ENCODE measurements around the gene IKZF1. TPM values are rescaled to one million over a fixed set of nuclear protein-coding genes. Genes with fewer than 3 reads are reported as not detected.
A peak's percentile ranks its signal among the peaks of the same experiment; 100 is the strongest.

IKZF1 gene
- total RNA-seq, 1 experiment from 2014 or later = 0.57 TPM

GRCh38 chr7:50377356-50377755, 72.8 kb downstream of the IKZF1 start:
- Histone ChIP-seq H3K4me1 (ENCODE audit: control insufficient read depth in 1 of 2, insufficient read depth in 2 of 2, low read length in 2 of 2) (no peaks in the 10 kb centered on the region), H3K4me2 (ENCODE audit: low read length) (no peak overlapping the region), H3K9me3 (ENCODE audit: control insufficient read depth in 1 of 2, insufficient read depth in 1 of 2, low read depth in 1 of 2, low read length in 2 of 2) (no peaks in the 10 kb centered on the region), H3K36me3 (ENCODE audit: control insufficient read depth in 1 of 2, insufficient read depth in 2 of 2, low read length in 2 of 2) (no peaks in the 10 kb centered on the region), H3K4me3 (replicated peaks in 1 of 2; ENCODE audit: low read depth in 1 of 2, low read length in 2 of 2) (no peak overlapping the region), H3K27me3 (ENCODE audit: insufficient read depth, low read length) (peaks cover 8% of the 10 kb centered on the region), H3K9ac (ENCODE audit: low read length) (no peak overlapping the region), H3K79me2 (ENCODE audit: insufficient read depth, low read length) (no peaks in the 10 kb centered on the region), H3K9me2 (ENCODE audit: insufficient read depth) (no peaks in the 10 kb centered on the region), H2AFZ (ENCODE audit: low read depth, low read length, poor library complexity, severe bottlenecking) (no peak overlapping the region), H4K20me1 (ENCODE audit: insufficient read depth) (no peaks in the 10 kb centered on the region), H3K27ac (ENCODE audit: low read depth, low read length) (no peak overlapping the region)
- TF ChIP-seq EZH2 (IDR thresholded peaks at IDR 0.05) (no peak), YY1 (IDR thresholded peaks at IDR 0.05; ENCODE audit: extremely low read depth, insufficient replicate concordance, low read depth, low read length) (no peak), SIN3A (IDR thresholded peaks at IDR 0.05; ENCODE audit: low read depth) (no peak), CTCF (IDR thresholded peaks at IDR 0.05 in 2 of 3, conservative IDR thresholded peaks at IDR 0.05 in 1 of 3; ENCODE audit: borderline replicate concordance in 1 of 3, insufficient read depth in 1 of 3, low read depth in 2 of 3, low read length in 2 of 3) (no peak)
- ChIA-PET CTCF (no interaction called here), RAD21 (ENCODE audit: low non-redundant PET in 1 of 2, low total read pairs in 2 of 2, uncharacterized antibody in 2 of 2, unreplicated experiment in 2 of 2) (no interaction called here), POLR2A (no interaction called here)
- intact Hi-C loops (cut with micrococcal nuclease) = no loop called here
- DNase-seq (ENCODE audit: low read depth, low spot score) (no peak), ATAC-seq (no peak)
- no TSS peak for BruUV-seq (replicated peaks)

DNA sequence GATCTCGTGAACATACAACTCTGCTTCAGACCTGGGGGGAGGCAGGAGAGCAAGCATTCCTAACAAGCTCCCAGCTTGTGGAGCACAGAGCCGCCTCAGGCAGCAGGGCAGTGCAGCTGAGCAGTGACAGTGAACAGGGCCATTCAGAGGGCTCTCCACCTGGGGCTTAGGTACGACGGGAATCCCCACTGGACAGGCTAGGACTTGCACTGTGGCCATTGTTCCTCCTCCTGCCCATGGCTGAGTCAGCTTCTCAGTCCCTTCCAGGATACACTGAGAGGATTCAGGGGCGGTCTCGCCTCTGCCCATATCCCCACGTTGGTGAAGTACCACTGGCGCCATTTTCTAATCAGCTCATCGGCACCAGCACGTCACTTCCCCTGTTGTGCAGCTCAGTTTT, 74.6 kb downstream of the IKZF1 start:
- RAD21 ChIA-PET (ENCODE audit: low non-redundant PET in 1 of 2, low total read pairs in 2 of 2, uncharacterized antibody in 2 of 2, unreplicated experiment in 2 of 2) = interaction anchor here in 1 of 2 experiments (0.6 kb wide), 1 partner anchor 782 kb away, joined by 3 read pairs; no protein-coding TSS in a partner anchor
- Histone ChIP-seq H3K27me3 (ENCODE audit: insufficient read depth, low read length) (peaks cover 9% of the 10 kb centered on the region), H3K4me3 (replicated peaks in 1 of 2; ENCODE audit: low read depth in 1 of 2, low read length in 2 of 2) (no peak overlapping the region), H3K4me2 (ENCODE audit: low read length) (no peak overlapping the region), H3K9me3 (ENCODE audit: control insufficient read depth in 1 of 2, insufficient read depth in 1 of 2, low read depth in 1 of 2, low read length in 2 of 2) (no peaks in the 10 kb centered on the region), H3K9me2 (ENCODE audit: insufficient read depth) (no peaks in the 10 kb centered on the region), H3K79me2 (ENCODE audit: insufficient read depth, low read length) (no peaks in the 10 kb centered on the region), H4K20me1 (ENCODE audit: insufficient read depth) (no peaks in the 10 kb centered on the region), H3K9ac (ENCODE audit: low read length) (no peak overlapping the region), H3K36me3 (ENCODE audit: control insufficient read depth in 1 of 2, insufficient read depth in 2 of 2, low read length in 2 of 2) (no peaks in the 10 kb centered on the region), H3K27ac (ENCODE audit: low read depth, low read length) (no peak overlapping the region), H3K4me1 (ENCODE audit: control insufficient read depth in 1 of 2, insufficient read depth in 2 of 2, low read length in 2 of 2) (no peaks in the 10 kb centered on the region), H2AFZ (ENCODE audit: low read depth, low read length, poor library complexity, severe bottlenecking) (no peak overlapping the region)
- ATAC-seq (peak; percentile 79), DNase-seq (ENCODE audit: low read depth, low spot score) (no peak)
- TF ChIP-seq SIN3A (IDR thresholded peaks at IDR 0.05; ENCODE audit: low read depth) = no peak
- TF ChIP-seq POLR2AphosphoS5 (IDR thresholded peaks at IDR 0.05; ENCODE audit: low read depth, low read length) = no peak
- no peak for TF ChIP-seq POLR2A (IDR thresholded peaks at IDR 0.05; ENCODE audit: borderline replicate concordance, extremely low read depth, insufficient read depth, insufficient read length)
- TF ChIP-seq ZBTB33 (IDR thresholded peaks at IDR 0.05; ENCODE audit: extremely low read depth, insufficient replicate concordance, low read length) = no peak
- CTCF ChIA-PET = no interaction called here
- BruUV-seq (replicated peaks) = no TSS peak
- intact Hi-C loops (cut with micrococcal nuclease) = no loop called here
- POLR2A ChIA-PET = no interaction called here
